Activated T-helper 2 cell treated with anti-CD3 and anti-CD28 coated beads, Interferon-gamma antibody, Interleukin-2, Interleukin-4, amounts not matched to agents 10 μg/mL and 5 μg/mL and 100 μg/mL, durations not matched to agents 14 hours and 24 hours and 36 hours (primary cell): ENCODE results near the gene GMEB2. TPM values are rescaled to one million over a fixed set of nuclear protein-coding genes. Genes with fewer than 3 reads are reported as not detected.
"Not testable (repeated sequence)": the region's sequence is repeated elsewhere in the genome, so short reads cannot be mapped to it uniquely, and the experiment has no call there.

Experiments used
- DNase-seq: peaks from one replicate; pipeline ENCODE4 v3.0.0; 2021; ENCODE audit warnings: low spot score
- H3K27ac Mint-ChIP-seq: one replicate; pipeline ENCODE4 v1.8.0; 2021; ENCODE audit warnings: mixed read lengths
- H3K27me3 Mint-ChIP-seq: one replicate; pipeline ENCODE4 v1.8.0; 2021; ENCODE audit warnings: low read depth, mixed read lengths
- H3K36me3 Mint-ChIP-seq: one replicate; pipeline ENCODE4 v1.8.0; 2021; ENCODE audit warnings: low read depth, mixed read lengths
- H3K4me1 Mint-ChIP-seq: one replicate; pipeline ENCODE4 v1.8.0; 2021; ENCODE audit warnings: low read depth, mixed read lengths
- H3K4me3 Mint-ChIP-seq: one replicate; pipeline ENCODE4 v1.8.0; 2021; ENCODE audit warnings: low read depth, mild to moderate bottlenecking, moderate library complexity, mixed read lengths
- H3K9me3 Mint-ChIP-seq: one replicate; pipeline ENCODE4 v1.8.0; 2021; ENCODE audit warnings: mixed read lengths
- intact Hi-C: fragments of 100-400 bp; cut with micrococcal nuclease; formaldehyde crosslinking; loops from one replicate; pipeline ENCODE4 v1.15.1; 2023
- total RNA-seq: library from RNA; stranded (reverse); gene quantifications from 2 replicates; pipeline ENCODE4 v1.2.3, GENCODE V29; 2022

GMEB2 gene
- total RNA-seq, 1 donor from 2014 or later, result 13.6 TPM

GRCh38 chr20:63653041-63653973 lies 26.4 kb upstream of the GMEB2 start, which contains the start of gene STMN3:
Gene STMN3 (minus strand): TSS chr20:63653424. CDS start chr20:63653345, 79 bp downstream.
- H3K27ac Mint-ChIP-seq, result peak within 1 kb of the TSS; percentile 51
- H3K4me1 Mint-ChIP-seq, result peaks cover 11% of the 10 kb centered on the region
- H3K4me3 Mint-ChIP-seq, result peak within 1 kb of the TSS; percentile 76
- DNase-seq, result peak; percentile 70
- no peaks in the 10 kb centered on the region for H3K9me3 Mint-ChIP-seq
- no peaks in the 10 kb centered on the region for H3K36me3 Mint-ChIP-seq
- H3K27me3 Mint-ChIP-seq, result peaks cover 12% of the 10 kb centered on the region
- intact Hi-C loops, result no loop called here

- Mint-ChIP-seq H3K36me3 (no peaks in the 10 kb centered on the region), H3K9me3 (no peaks in the 10 kb centered on the region), H3K27ac (no peak overlapping the region), H3K4me3 (peak overlapping the region; percentile 79), H3K27me3 (peaks cover 12% of the 10 kb centered on the region), H3K4me1 (peaks cover 11% of the 10 kb centered on the region)
- intact Hi-C loops, result no loop called here
- no peak for DNase-seq
Observed at GRCh38 chr20:63652192-63652980, 25.5 kb upstream of the GMEB2 start.

- DNase-seq, result no peak
- H3K27ac Mint-ChIP-seq, result no peak overlapping the region
- H3K9me3 Mint-ChIP-seq, result no peaks in the 10 kb centered on the region
- peaks cover 12% of the 10 kb centered on the region for H3K27me3 Mint-ChIP-seq
- peak overlapping the region; percentile 79 for H3K4me3 Mint-ChIP-seq
- no peaks in the 10 kb centered on the region for H3K36me3 Mint-ChIP-seq
- peaks cover 11% of the 10 kb centered on the region for H3K4me1 Mint-ChIP-seq
- intact Hi-C loops, result no loop called here
Observed at GRCh38 chr20:63651942-63652191, 25.0 kb upstream of the GMEB2 start.

GRCh38 chr20:63650486-63650885 lies 23.6 kb upstream of the GMEB2 start:
- H3K9me3 Mint-ChIP-seq, intact Hi-C loops: not testable (repeated sequence)
- peaks cover 17% of the 10 kb centered on the region for H3K27me3 Mint-ChIP-seq

GRCh38 chr20:63648895-63649589 lies 22.1 kb upstream of the GMEB2 start:
- Mint-ChIP-seq H3K9me3 (no peaks in the 10 kb centered on the region), H3K36me3 (no peaks in the 10 kb centered on the region), H3K4me1 (peaks cover 5% of the 10 kb centered on the region), H3K27me3 (peaks cover 18% of the 10 kb centered on the region), H3K27ac (no peak overlapping the region), H3K4me3 (no peak overlapping the region)
- no peak for DNase-seq
- intact Hi-C loops, result no loop called here

More at GRCh38 chr20:63650486-63650885, 23.6 kb upstream of the GMEB2 start:
- not testable (repeated sequence) for H3K36me3 Mint-ChIP-seq, H3K27ac Mint-ChIP-seq, H3K4me3 Mint-ChIP-seq, DNase-seq
- H3K4me1 Mint-ChIP-seq, result peaks cover 11% of the 10 kb centered on the region

- Mint-ChIP-seq H3K9me3 (no peaks in the 10 kb centered on the region), H3K4me3 (no peak overlapping the region)
Observed at GRCh38 chr20:63648190-63648589, 21.3 kb upstream of the GMEB2 start.

GRCh38 chr20:63645218-63645617 lies 18.3 kb upstream of the GMEB2 start:
- H3K9me3 Mint-ChIP-seq, result no peaks in the 10 kb centered on the region
- intact Hi-C loops, result no loop called here
- no peak overlapping the region for H3K27ac Mint-ChIP-seq
- H3K4me1 Mint-ChIP-seq, result peaks cover 2% of the 10 kb centered on the region
- H3K36me3 Mint-ChIP-seq, result no peaks in the 10 kb centered on the region
- H3K4me3 Mint-ChIP-seq, result no peak overlapping the region
- no peak for DNase-seq
- H3K27me3 Mint-ChIP-seq, result peaks cover 13% of the 10 kb centered on the region

More at GRCh38 chr20:63648190-63648589, 21.3 kb upstream of the GMEB2 start:
- H3K36me3 Mint-ChIP-seq, result no peaks in the 10 kb centered on the region
- intact Hi-C loops, result no loop called here
- H3K27me3 Mint-ChIP-seq, result peaks cover 19% of the 10 kb centered on the region
- H3K4me1 Mint-ChIP-seq, result peaks cover 2% of the 10 kb centered on the region
- H3K27ac Mint-ChIP-seq, result no peak overlapping the region
- DNase-seq, result no peak

GRCh38 chr20:63643946-63644345 lies 17.0 kb upstream of the GMEB2 start:
- Mint-ChIP-seq H3K9me3 (no peaks in the 10 kb centered on the region), H3K36me3 (no peaks in the 10 kb centered on the region), H3K4me3 (no peak overlapping the region), H3K4me1 (peaks cover 15% of the 10 kb centered on the region), H3K27ac (no peak overlapping the region), H3K27me3 (peaks cover 13% of the 10 kb centered on the region)
- DNase-seq, result no peak
- intact Hi-C loops, result no loop called here

- no peaks in the 10 kb centered on the region for H3K36me3 Mint-ChIP-seq
- H3K27me3 Mint-ChIP-seq, result peaks cover 12% of the 10 kb centered on the region
- H3K4me1 Mint-ChIP-seq, result peaks cover 16% of the 10 kb centered on the region
- peak overlapping the region; percentile 79 for H3K4me3 Mint-ChIP-seq
- H3K9me3 Mint-ChIP-seq, result no peaks in the 10 kb centered on the region
- intact Hi-C loops, result no loop called here
- peak overlapping the region; percentile 72 for H3K27ac Mint-ChIP-seq
- DNase-seq, result no peak
Observed at GRCh38 chr20:63643499-63643898, 16.6 kb upstream of the GMEB2 start.

GRCh38 chr20:63642527-63643247 lies 15.8 kb upstream of the GMEB2 start:
- H3K36me3 Mint-ChIP-seq, result no peaks in the 10 kb centered on the region
- intact Hi-C loops, result no loop called here
- H3K4me3 Mint-ChIP-seq, result peak overlapping the region; percentile 79
- H3K27ac Mint-ChIP-seq, result no peak overlapping the region
- H3K9me3 Mint-ChIP-seq, result no peaks in the 10 kb centered on the region
- peaks cover 12% of the 10 kb centered on the region for H3K27me3 Mint-ChIP-seq
- DNase-seq, result no peak
- H3K4me1 Mint-ChIP-seq, result peaks cover 20% of the 10 kb centered on the region

GRCh38 chr20:63641792-63642523 lies 15.1 kb upstream of the GMEB2 start:
- Mint-ChIP-seq H3K4me3 (peak overlapping the region; percentile 21), H3K36me3 (no peaks in the 10 kb centered on the region), H3K4me1 (peaks cover 27% of the 10 kb centered on the region), H3K27me3 (peaks cover 12% of the 10 kb centered on the region), H3K9me3 (no peaks in the 10 kb centered on the region), H3K27ac (no peak overlapping the region)
- DNase-seq, result peak; percentile 94
- intact Hi-C loops, result no loop called here
